ENCODE results near the gene ST6GALNAC2.

ST6GALNAC2 gene

DNA sequence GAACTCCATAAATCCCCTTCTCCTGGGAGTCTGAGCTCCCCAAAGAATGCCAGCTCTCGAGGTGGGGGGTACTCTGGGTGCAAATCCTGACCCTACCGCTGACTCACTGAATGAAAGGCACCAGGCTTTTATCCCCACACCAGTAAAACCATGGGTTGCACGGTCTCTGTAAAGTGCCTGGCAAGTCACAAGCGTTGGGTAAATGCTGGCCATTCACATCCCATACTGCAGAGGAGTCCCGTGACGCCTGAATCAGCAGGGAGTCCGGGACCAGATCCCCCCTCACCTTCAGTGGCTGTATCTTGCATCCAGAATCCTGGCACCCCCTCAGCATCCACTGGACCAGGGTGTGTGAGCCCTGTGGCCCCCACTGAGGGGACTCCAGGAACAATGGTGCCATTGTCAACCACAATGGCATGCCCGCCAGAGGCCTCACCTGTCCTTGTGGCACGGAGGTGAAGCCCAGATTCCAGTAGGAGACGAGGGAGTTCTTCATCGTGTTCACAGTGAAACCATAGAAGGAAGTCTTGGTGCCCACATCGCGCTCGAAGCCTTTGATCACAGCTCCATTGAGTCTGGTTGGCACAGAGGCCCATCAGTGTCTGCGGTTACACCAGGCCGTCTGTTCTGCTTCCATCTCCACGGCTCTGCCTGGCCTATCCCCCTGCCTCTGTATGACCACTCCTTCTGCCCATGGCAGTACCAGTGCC, 13.3 kb downstream of the ST6GALNAC2 start:
- DNase-seq (ENCODE audit: low spot score): no peak
- in situ Hi-C loops (cut with MboI; ENCODE audit: low sequenced_read_pairs, unreplicated experiment): no loop called here
- TF ChIP-seq, protein P1, sequence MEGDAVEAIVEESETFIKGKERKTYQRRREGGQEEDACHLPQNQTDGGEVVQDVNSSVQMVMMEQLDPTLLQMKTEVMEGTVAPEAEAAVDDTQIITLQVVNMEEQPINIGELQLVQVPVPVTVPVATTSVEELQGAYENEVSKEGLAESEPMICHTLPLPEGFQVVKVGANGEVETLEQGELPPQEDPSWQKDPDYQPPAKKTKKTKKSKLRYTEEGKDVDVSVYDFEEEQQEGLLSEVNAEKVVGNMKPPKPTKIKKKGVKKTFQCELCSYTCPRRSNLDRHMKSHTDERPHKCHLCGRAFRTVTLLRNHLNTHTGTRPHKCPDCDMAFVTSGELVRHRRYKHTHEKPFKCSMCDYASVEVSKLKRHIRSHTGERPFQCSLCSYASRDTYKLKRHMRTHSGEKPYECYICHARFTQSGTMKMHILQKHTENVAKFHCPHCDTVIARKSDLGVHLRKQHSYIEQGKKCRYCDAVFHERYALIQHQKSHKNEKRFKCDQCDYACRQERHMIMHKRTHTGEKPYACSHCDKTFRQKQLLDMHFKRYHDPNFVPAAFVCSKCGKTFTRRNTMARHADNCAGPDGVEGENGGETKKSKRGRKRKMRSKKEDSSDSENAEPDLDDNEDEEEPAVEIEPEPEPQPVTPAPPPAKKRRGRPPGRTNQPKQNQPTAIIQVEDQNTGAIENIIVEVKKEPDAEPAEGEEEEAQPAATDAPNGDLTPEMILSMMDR (IDR thresholded peaks at IDR 0.05; ENCODE audit: borderline replicate concordance, control extremely low read depth, extremely low read depth, insufficient read depth, missing control alignments): no peak

DNA sequence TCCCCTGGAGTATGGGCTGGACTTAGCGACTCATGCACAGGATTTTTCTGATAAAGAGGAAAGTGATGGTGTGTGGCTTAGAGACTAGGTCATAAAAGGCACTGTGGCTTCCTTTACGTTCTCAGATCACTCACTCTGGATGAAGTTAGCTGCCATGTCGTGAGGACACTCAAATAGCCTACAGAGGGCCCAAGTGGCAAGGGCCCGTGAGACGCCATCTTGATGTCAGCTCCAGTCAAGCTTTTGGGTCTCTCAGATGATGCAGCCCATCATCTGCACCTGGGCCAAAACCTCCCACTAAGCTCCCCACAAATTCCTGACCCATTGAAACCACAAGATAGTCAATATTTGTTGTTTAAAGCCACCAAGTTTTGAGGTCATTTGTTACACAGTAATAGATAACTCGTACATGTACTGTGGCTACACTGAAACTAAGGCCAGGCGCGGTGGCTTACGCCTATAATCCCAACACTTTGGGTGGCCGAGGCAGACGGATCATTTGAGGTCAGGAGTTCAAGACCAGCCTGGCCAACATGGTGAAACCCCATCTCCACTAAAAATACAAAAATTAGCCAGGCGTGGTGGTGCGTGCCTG, 14.7 kb downstream of the ST6GALNAC2 start:
- TF ChIP-seq, protein P1 (IDR thresholded peaks at IDR 0.05; ENCODE audit: borderline replicate concordance, control extremely low read depth, extremely low read depth, insufficient read depth, missing control alignments): no peak
- in situ Hi-C loops (cut with MboI; ENCODE audit: low sequenced_read_pairs, unreplicated experiment): no loop called here
- no peak for DNase-seq (ENCODE audit: low spot score)

DNA sequence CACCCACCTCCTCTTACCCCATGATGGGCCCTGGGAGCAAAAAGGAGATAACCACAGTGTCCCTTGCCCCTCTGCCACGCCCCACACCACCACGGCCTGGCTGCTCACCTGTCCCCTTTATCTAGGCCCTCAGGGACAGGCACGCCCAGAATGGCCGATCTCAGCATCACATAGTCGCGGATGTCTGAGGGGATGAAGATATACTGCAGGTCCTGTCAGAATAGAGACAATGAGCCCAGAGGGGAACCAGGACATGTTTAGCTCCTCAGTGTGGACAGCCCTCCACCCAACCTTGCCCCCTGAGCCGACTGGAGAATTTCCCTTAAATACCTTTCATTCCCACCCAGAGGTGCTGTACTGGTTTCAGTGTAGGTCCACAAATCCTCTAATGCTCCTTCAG, 15.2 kb downstream of the ST6GALNAC2 start:
- DNase-seq (ENCODE audit: low spot score): peak; percentile 23
- in situ Hi-C loops (cut with MboI; ENCODE audit: low sequenced_read_pairs, unreplicated experiment): no loop called here
- TF ChIP-seq, protein P1 (IDR thresholded peaks at IDR 0.05; ENCODE audit: borderline replicate concordance, control extremely low read depth, extremely low read depth, insufficient read depth, missing control alignments): no peak

DNA sequence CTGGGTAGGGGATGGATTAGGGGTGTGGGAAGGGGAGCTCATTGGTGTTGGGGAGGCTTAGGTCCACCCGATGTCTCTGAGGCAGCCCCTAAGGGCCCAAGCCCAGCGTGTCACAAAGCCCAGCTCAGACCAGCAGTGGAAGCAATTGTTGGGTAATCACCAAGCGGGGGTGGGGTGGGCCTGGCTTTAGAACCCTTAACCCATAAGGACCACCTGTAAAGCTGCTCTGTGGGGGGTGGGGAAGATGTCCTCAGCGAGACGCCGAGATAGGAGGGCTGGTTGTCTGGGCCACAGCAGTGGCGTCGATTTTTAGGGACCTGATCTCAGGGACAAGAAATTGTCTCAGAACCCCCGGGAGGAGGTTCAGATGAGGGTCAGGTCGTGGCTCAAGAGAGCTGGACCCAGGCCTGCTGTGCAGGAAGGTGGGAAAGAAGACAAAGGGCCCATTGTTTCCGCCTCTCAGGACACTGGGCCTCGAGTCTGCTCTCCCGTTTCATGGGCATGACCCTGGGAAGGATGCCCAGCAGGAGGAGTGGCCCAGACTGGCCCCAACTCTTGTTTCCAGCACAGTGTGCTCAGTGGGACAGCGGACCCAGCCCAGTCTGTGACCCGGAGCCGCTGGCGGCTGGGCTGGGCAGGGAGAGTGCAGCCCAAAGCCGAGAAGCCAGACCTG, 15.9 kb downstream of the ST6GALNAC2 start:
- DNase-seq (ENCODE audit: low spot score): no peak
- in situ Hi-C loops (cut with MboI; ENCODE audit: low sequenced_read_pairs, unreplicated experiment): no loop called here
- TF ChIP-seq, protein P1 (IDR thresholded peaks at IDR 0.05; ENCODE audit: borderline replicate concordance, control extremely low read depth, extremely low read depth, insufficient read depth, missing control alignments): no peak

DNA sequence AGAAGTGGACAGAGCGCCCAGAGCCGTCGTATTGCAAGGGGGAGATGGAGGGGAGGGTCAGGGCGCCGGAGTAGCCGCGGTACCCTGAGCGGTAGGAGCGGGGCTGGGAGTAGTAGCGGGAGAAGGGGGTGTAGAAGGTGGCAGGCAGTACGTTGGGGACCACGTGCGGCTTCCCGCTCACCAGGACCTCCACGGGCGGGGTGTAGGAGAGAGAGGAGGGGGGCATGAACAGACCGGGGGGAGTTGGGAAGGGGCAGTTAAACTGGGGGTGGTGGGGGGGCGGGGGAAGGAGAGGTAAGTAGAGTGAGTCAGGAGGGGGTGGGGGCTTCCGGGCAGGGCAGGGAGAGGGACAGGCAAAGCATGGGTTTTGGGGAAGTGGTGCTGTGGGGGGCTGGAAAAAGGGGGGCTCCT, 16.8 kb downstream of the ST6GALNAC2 start:
- TF ChIP-seq, protein P1 (IDR thresholded peaks at IDR 0.05; ENCODE audit: borderline replicate concordance, control extremely low read depth, extremely low read depth, insufficient read depth, missing control alignments): no peak
- in situ Hi-C loops (cut with MboI; ENCODE audit: low sequenced_read_pairs, unreplicated experiment): no loop called here
- DNase-seq (ENCODE audit: low spot score): no peak

DNA sequence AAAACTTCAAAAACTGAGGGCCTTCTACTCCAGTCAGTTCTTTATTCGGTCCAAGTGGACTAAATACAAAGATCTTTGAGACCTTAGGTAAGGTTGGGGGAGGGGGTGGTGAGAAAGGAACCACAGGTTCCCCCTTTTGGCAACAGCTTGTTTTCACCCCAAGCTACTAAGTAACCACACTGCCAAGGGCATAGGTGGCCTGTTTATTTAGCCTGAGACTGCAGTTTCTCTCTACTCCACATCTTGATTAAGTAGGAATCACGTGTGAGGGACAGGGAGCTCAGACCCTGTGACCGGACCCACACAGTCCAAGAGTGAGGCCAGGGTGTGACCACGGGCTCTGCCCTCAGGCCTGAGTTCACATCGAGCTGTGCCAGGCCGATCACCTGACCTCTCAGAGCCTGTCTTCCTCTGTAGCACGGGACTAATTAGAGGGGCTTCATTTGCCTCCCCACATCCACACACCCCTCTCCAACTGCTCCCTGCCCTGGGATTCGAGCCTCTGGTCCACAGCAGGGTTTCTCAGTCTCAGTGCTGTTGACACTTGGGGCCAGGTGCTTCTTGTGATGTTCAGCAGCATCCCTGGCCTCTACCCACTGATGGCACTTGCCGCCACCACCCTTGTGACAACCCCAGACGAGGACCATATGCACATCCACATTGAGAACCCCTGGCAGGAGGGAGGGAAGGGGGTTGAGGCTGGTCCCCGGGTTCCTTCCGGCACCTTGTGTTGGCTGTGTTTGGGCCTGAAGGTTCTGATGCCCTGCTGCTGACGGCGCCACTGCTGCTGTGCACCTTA, 17.8 kb downstream of the ST6GALNAC2 start:
- in situ Hi-C loops (cut with MboI; ENCODE audit: low sequenced_read_pairs, unreplicated experiment): no loop called here

More for the DNA sequence above, 17.8 kb downstream of the ST6GALNAC2 start:
- TF ChIP-seq, protein P1 (IDR thresholded peaks at IDR 0.05; ENCODE audit: borderline replicate concordance, control extremely low read depth, extremely low read depth, insufficient read depth, missing control alignments): no peak
- DNase-seq (ENCODE audit: low spot score): no peak

Measured in GM13976 (cell line).